22Rv1 (cell line): Measurements from ENCODE around the gene TROAP.

Experiments used
- H3K27ac ChIP-seq: fragments of 450-650 bp; 2 replicates; pipeline ENCODE4 v1.5.1; 2017
- CTCF ChIP-seq: fragments of 450-650 bp; IDR thresholded peaks from 2 replicates; pipeline ENCODE4 v1.5.1; 2017; ENCODE audit warnings: mild to moderate bottlenecking
- ZFX ChIP-seq: fragments of 450-650 bp; IDR thresholded peaks from 2 replicates; pipeline ENCODE4 v1.6.1; 2017; ENCODE audit warnings: antibody characterized with exemption, borderline replicate concordance

The TROAP gene

GRCh38 chr12:49325606-49326005, 2.6 kb downstream of the TROAP start:
- no peak for TF ChIP-seq CTCF

GRCh38 chr12:49327368-49327767, 4.3 kb downstream of the TROAP start:
- TF ChIP-seq CTCF (no peak), ZFX (no peak)
- H3K27ac ChIP-seq = no peak overlapping the region

More at GRCh38 chr12:49325606-49326005, 2.6 kb downstream of the TROAP start:
- H3K27ac ChIP-seq = no peak overlapping the region

GRCh38 chr12:49327887-49328286, 4.8 kb downstream of the TROAP start:
- TF ChIP-seq CTCF (no peak), ZFX (no peak)
- 0 out of 2 replicates have a peak overlapping the region, but pooled peaks have one; percentile 9 for H3K27ac ChIP-seq

GRCh38 chr12:49328816-49329215, 5.8 kb downstream of the TROAP start:
- TF ChIP-seq ZFX (no peak), CTCF (no peak)
- H3K27ac ChIP-seq = no peak overlapping the region

GRCh38 chr12:49330032-49330619, 7.1 kb downstream of the TROAP start:
- TF ChIP-seq ZFX = no peak
- no peak for TF ChIP-seq CTCF

GRCh38 chr12:49330631-49331379, 7.8 kb downstream of the TROAP start:
- peak overlapping the region; percentile 70 for H3K27ac ChIP-seq
- no peak for TF ChIP-seq CTCF
- no peak for TF ChIP-seq ZFX

More at GRCh38 chr12:49330032-49330619, 7.1 kb downstream of the TROAP start:
- H3K27ac ChIP-seq = peak overlapping the region; percentile 70
